NCI-H2196 (cell line): ENCODE results near the gene DAZAP1.
A peak's percentile ranks its signal among the peaks of the same experiment; 100 is the strongest.

Experiments used
- DNase-seq: peaks from one replicate; lab custom pipeline; 2025; ENCODE audit not compliant: unreplicated experiment; lab: John Stamatoyannopoulos, UW

Gene DAZAP1

GRCh38 chr19:1377176-1377964 lies 30.0 kb upstream of the DAZAP1 start:
- DNase-seq: no peak

DNA sequence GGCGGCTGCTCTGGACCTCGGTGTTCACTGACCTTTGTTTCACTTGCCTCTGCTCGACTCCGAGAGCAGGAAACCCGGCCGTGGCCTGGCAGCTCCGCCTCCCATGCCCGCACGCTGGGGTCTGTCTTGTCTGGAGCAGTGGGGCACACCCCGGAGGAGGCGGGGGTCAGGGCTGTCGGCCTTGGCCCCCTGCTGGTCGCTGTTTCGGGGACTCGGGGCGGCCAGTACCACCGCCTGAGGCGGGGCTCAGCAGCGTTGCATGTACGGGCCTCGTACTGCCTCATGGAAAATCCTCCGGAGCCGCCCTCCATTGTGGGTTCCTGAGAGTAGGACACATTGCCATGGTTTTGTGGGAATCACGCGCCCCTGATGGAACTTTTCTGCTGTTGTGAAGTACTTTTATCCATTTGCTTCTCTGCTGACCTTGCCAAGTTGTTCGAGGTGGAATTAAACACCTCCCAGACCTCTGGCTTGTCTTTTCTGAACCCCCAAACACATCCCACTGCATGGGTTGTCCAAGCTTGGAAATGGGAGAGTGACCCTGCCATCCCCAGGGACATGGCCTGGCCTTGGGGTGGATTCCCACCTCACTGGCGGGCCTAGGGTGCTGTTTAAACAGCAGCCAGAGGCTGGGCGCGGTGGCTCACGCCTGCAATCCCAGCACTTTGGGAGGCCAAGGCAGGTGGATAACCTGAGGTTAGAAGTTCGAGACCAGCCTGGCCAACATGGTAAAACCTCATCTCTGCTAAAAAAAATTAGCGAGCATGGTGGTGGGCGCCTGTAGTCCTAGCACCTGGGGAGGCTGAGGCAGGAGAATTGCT lies 29.2 kb upstream of the DAZAP1 start:
- DNase-seq: no peak

GRCh38 chr19:1379126-1379905 lies 28.1 kb upstream of the DAZAP1 start:
- DNase-seq: no peak

DNA sequence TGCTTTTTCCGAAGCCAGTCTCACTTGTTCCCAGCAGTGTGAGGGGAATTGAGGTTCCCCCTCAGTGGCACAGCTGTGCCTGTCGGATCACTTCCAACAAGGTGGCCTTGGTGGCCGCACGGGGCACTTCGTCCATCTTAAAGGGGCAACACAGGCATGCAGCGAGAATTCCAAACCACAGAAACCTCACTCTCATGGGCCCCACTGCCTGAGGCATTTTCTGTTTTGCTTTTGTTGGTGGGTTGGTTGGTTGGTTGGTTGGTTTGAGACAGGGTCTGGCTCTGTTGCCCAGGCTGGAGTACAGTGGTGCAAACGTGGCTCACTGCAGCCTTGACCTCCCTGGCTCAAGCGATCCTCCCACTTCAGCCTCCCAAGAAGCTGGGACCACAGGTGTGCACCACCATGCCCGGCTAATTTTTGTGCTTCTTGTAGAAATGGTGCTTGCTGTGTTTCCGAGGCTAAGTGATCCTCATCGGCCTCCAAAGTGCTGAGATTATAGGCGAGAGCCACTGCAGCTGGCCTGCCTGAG lies 27.4 kb upstream of the DAZAP1 start:
- no peak for DNase-seq

GRCh38 chr19:1382250-1382649 lies 25.1 kb upstream of the DAZAP1 start:
- DNase-seq: no peak

DNA sequence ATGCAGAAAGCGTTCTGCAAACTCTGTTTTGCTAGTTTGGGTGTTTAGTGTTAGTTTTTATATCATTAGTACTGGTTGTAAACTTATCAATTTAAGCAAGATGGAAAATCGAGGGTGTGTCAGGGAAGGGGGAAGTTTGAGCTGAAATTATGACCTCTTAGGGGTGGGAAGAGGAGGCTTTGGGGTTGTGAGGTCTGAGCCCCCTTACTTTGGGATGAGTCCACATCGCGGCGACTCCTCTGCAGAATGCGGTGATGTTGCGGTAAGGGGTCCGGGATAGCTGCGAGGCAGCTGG lies 24.4 kb upstream of the DAZAP1 start:
- DNase-seq: no peak

- DNase-seq: peak; percentile 90
Measured at GRCh38 chr19:1383312-1384084, 23.9 kb upstream of the DAZAP1 start, which contains the start of gene NDUFS7. NDUFS7 (plus strand) TSS chr19:1383907; CDS start chr19:1383927, 20 bp downstream.

DNA sequence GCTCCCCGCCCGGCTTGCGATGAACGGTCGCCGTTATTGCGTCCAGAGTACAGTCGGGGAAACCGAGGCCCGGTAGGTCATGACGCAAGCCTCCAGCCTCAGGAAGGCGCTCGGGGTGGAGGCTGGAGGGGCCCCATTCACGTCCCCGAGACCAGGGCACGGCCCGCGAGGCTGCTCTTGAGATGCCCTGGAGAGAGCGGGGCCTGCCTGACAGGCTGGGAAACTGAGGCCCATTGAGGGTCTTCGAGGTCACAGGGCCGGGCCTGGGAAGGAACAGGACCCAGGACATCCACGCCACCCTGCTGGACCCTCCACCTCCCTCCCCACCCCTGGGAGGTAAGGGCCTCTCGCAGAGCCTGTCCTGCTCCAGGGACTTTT lies 23.3 kb upstream of the DAZAP1 start:
- no peak for DNase-seq

- no peak for DNase-seq
Measured at GRCh38 chr19:1384478-1385110, 22.8 kb upstream of the DAZAP1 start.

GRCh38 chr19:1385816-1386215 lies 21.6 kb upstream of the DAZAP1 start:
- no peak for DNase-seq

- DNase-seq: no peak
Measured at GRCh38 chr19:1386945-1387683, 20.3 kb upstream of the DAZAP1 start.

GRCh38 chr19:1387684-1388636 lies 19.4 kb upstream of the DAZAP1 start:
- DNase-seq: peak; percentile 43

DNA sequence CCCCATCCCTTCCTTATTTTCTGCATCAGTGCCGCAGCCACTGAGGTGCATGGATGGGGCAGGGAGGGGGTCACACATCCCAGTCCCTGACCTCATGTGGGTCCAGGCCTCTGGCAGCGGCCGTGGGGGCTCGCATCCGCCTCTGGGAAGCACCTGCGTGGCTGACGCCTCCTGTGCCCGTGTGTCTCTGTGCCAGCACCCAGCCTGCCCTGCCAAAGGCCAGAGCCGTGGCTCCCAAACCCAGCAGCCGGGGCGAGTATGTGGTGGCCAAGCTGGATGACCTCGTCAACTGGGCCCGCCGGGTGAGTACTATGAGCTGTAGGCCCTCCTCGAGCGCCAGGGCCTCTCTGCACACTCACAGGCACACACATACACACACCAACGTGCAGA lies 18.8 kb upstream of the DAZAP1 start:
- DNase-seq: no peak

DNA sequence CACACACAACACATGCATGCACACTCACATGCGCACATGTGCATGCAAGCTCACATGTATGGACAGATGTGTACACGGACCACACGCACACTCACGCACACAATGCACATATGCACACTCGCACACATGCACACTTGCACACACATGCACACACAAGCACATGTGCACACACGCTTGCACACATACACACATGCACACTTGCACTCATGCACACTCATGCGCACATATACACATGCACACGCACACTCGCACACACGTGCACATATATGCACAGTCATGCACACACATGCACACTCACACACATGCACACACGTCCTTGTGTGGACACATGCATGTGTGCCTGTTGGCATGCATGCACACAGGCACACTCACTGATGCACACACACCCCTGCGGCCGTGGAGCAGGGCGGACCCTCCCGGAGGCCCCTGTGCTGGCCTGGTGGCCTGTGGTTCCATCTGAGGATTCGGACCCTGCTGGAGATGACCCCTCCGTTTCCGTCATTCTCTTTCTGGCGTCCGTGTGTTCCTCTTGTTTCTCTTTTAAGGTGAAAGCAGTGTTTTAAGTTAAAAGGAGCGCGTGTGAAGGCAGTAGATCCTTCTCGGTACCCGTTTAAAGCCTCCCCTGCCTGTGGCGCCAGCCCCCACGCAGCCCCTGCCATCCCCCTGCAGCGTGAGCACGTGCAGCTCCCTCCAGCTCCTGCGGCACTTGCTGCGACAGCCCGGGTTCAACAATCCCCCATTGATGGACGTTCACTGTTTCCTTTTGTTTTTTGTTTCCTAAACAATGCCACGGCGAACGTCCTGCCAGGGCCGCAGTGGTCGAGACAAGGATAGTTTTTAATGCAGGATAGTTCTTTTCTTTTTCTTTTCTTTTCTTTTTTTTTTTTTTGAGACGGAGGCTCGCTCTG lies 18.1 kb upstream of the DAZAP1 start:
- DNase-seq: no peak

- no peak for DNase-seq
Measured at GRCh38 chr19:1390890-1391423, 16.4 kb upstream of the DAZAP1 start.

DNA sequence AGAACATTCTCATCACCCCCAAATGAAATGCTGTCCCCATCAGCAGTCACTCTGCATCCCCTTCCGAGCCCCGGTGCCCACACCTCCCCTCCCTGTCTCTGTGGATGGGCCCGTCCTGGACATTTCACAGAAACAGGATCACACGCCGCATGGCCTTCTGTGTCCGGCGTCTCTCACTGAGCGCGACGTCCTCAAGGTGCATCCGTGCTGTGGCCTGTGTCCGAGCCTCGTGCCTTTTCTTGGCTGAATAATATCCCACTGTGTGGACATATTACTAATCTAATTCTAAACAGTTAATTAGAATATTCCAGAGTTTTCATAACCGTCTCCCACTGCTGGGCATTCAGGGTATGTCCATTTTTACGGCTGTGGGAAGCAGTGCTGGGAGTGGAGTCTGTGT lies 15.0 kb upstream of the DAZAP1 start:
- no peak for DNase-seq

- DNase-seq: no peak
Measured at GRCh38 chr19:1392939-1393530, 14.4 kb upstream of the DAZAP1 start.
